KMS-11 (cell line): ENCODE measurements around the gene BMP6.

ENCODE experiments used
- H2AFZ ChIP-seq: fragments of 200-600 bp; sonication (generic); 2 replicates; pipeline ENCODE4 v1.6.1; 2016; ENCODE audit warnings: antibody characterized with exemption, mixed run types, low read depth
- H3K27ac ChIP-seq: fragments of 200-600 bp; sonication (generic); 2 replicates; pipeline ENCODE4 v1.6.1; 2016; ENCODE audit warnings: mild to moderate bottlenecking, mixed run types
- H3K27me3 ChIP-seq: fragments of 200-600 bp; sonication (generic); 2 replicates; pipeline ENCODE4 v1.6.1; 2017; ENCODE audit warnings: mild to moderate bottlenecking, low read depth, mixed run types, moderate library complexity; ENCODE audit not compliant: insufficient read depth
- H3K36me3 ChIP-seq: fragments of 200-600 bp; sonication (generic); 2 replicates; pipeline ENCODE4 v1.6.1; 2017; ENCODE audit warnings: mild to moderate bottlenecking, mixed run types; ENCODE audit not compliant: insufficient read depth
- H3K4me1 ChIP-seq: fragments of 200-600 bp; sonication (generic); 2 replicates; pipeline ENCODE4 v1.6.1; 2016; ENCODE audit warnings: mild to moderate bottlenecking, low read depth, mixed run types; ENCODE audit not compliant: poor library complexity, severe bottlenecking
- H3K4me2 ChIP-seq: fragments of 200-600 bp; sonication (generic); 2 replicates; pipeline ENCODE4 v1.7.0; 2016; ENCODE audit warnings: mild to moderate bottlenecking, mixed run types
- H3K4me3 ChIP-seq: fragments of 200-600 bp; sonication (generic); IDR thresholded peaks from 2 replicates; pipeline ENCODE4 v1.6.1; 2017; ENCODE audit warnings: low read depth, low read length, mixed read lengths; ENCODE audit not compliant: insufficient read depth
- H3K79me2 ChIP-seq: fragments of 200-600 bp; sonication (generic); 2 replicates; pipeline ENCODE4 v1.6.1; 2016; ENCODE audit warnings: low read depth, mixed run types; ENCODE audit not compliant: insufficient read depth
- H3K9ac ChIP-seq: fragments of 200-600 bp; sonication (generic); 2 replicates; pipeline ENCODE4 v1.6.1; 2016; ENCODE audit warnings: mild to moderate bottlenecking, mixed run types
- H4K20me1 ChIP-seq: fragments of 200-600 bp; sonication (generic); 2 replicates; pipeline ENCODE4 v1.6.1; 2016; ENCODE audit warnings: mild to moderate bottlenecking, mixed run types; ENCODE audit not compliant: insufficient read depth
- TF ChIP-seq, protein P1 (sequence below): fragments of 200-600 bp; sonication (generic); conservative IDR thresholded peaks from 2 replicates; pipeline ENCODE4 v1.6.1; 2017; ENCODE audit warnings: low read depth, mild to moderate bottlenecking, antibody characterized with exemption, low read length, moderate library complexity, mixed read lengths

BMP6 gene

GRCh38 chr6:7696061-7696460 lies 29.8 kb upstream of the BMP6 start:
- Histone ChIP-seq H3K4me1 (no peaks in the 10 kb centered on the region), H4K20me1 (no peaks in the 10 kb centered on the region), H3K27ac (no peak overlapping the region), H3K79me2 (no peaks in the 10 kb centered on the region), H3K27me3 (no peaks in the 10 kb centered on the region), H3K4me3 (no peak overlapping the region), H3K9ac (no peak overlapping the region), H3K4me2 (no peak overlapping the region), H3K36me3 (no peaks in the 10 kb centered on the region), H2AFZ (no peak overlapping the region)
- TF ChIP-seq, protein P1, sequence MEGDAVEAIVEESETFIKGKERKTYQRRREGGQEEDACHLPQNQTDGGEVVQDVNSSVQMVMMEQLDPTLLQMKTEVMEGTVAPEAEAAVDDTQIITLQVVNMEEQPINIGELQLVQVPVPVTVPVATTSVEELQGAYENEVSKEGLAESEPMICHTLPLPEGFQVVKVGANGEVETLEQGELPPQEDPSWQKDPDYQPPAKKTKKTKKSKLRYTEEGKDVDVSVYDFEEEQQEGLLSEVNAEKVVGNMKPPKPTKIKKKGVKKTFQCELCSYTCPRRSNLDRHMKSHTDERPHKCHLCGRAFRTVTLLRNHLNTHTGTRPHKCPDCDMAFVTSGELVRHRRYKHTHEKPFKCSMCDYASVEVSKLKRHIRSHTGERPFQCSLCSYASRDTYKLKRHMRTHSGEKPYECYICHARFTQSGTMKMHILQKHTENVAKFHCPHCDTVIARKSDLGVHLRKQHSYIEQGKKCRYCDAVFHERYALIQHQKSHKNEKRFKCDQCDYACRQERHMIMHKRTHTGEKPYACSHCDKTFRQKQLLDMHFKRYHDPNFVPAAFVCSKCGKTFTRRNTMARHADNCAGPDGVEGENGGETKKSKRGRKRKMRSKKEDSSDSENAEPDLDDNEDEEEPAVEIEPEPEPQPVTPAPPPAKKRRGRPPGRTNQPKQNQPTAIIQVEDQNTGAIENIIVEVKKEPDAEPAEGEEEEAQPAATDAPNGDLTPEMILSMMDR, result no peak

DNA sequence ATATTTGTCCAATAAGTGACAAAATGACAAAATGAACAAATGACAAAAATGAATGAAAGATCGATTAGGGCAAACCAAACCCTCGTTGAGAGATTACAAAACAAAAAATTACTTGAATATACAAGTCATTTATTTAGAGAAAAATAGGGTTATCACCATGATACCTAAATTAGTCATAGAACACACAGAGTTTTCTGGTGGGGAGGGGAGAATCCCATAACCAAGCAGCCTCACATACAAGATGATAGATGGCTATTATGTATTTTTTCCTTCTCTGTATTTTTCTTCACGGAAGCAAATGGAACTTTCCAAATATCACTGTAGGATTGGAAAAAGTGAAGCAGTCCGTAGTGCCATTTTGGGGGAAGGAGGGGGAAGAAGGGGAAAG lies 28.5 kb upstream of the BMP6 start:
- H3K27ac ChIP-seq, result no peak overlapping the region
- H3K9ac ChIP-seq, result no peak overlapping the region
- no peak overlapping the region for H3K4me2 ChIP-seq
- no peaks in the 10 kb centered on the region for H3K79me2 ChIP-seq
- no peak overlapping the region for H2AFZ ChIP-seq
- no peaks in the 10 kb centered on the region for H4K20me1 ChIP-seq
- no peaks in the 10 kb centered on the region for H3K27me3 ChIP-seq
- H3K4me1 ChIP-seq, result no peaks in the 10 kb centered on the region
- no peaks in the 10 kb centered on the region for H3K36me3 ChIP-seq
- TF ChIP-seq, protein P1, result no peak
- H3K4me3 ChIP-seq, result no peak overlapping the region

DNA sequence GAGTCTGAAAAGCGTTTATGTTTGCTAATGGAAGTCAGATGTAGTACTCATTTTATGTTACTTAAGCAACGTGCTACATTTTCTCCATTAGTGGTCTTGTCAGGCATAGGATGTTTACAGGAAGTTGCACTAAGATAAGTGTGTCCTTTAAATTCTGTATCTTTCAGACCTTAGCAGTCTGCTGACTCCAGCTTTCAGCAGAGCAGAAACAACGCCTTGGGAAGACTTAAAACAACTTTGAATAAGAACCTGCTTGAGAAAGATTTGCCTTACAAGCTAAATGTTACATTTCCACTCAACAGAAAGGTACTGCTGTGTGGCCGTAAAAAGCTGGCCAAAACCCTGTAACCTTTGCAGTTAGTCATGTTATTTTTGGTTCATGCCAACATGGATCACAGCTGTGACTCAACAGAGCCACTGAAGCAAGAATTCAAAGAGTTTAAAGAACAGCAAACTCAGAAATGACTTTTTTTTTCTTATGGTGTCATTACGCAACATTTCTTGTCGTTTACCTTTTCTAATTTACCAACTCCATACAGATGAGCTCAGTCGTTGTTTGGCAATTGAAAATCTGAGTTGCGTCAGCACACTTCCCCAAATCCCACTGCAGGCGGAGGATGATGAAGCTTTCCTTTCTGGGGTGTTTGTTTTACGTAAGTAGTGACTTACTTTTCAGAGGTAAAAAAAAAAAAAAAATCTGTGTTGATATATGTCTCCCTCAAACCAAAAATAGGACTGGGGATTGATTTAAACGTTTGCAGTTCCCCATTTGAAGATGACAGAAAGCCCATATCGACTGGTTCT lies 27.9 kb upstream of the BMP6 start:
- no peaks in the 10 kb centered on the region for H3K36me3 ChIP-seq
- no peaks in the 10 kb centered on the region for H4K20me1 ChIP-seq
- no peaks in the 10 kb centered on the region for H3K4me1 ChIP-seq
- H3K79me2 ChIP-seq, result no peaks in the 10 kb centered on the region
- no peak overlapping the region for H3K9ac ChIP-seq
- H3K4me3 ChIP-seq, result no peak overlapping the region
- no peaks in the 10 kb centered on the region for H3K27me3 ChIP-seq
- H3K27ac ChIP-seq, result no peak overlapping the region
- no peak overlapping the region for H2AFZ ChIP-seq
- no peak overlapping the region for H3K4me2 ChIP-seq
- TF ChIP-seq, protein P1, result no peak

DNA sequence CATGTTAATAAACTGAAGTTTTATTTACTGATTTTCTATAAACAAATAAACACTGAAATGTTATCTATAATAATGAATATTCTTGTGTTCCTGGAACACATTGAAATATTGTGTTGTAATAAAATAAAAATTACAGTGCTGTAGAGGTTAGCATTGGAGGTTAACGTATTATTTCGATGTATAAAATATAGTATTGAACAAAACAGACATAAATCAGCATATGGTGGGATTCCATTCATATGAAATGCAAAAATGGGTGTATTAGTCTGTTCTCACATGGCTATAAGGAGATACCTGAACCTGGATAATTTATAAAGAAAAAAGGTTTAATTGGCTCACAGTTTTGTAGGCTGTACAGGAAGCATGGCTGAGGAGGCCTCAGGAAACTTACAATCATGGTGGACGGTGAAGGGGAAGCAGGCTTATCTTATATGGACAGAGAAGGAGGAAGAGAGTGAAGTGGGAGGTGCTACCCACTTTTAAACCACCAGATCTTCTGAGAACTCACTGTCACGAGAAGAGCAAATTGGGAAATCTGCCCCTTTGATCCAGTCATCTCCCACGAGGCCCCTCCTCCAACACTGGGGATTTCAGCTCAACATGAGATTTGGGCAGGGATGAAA lies 24.6 kb upstream of the BMP6 start:
- no peak overlapping the region for H3K4me3 ChIP-seq
- no peaks in the 10 kb centered on the region for H4K20me1 ChIP-seq
- H3K79me2 ChIP-seq, result no peaks in the 10 kb centered on the region
- no peaks in the 10 kb centered on the region for H3K4me1 ChIP-seq
- TF ChIP-seq, protein P1, result no peak
- no peak overlapping the region for H3K9ac ChIP-seq
- H3K36me3 ChIP-seq, result no peaks in the 10 kb centered on the region
- no peak overlapping the region for H3K27ac ChIP-seq
- H2AFZ ChIP-seq, result no peak overlapping the region
- H3K4me2 ChIP-seq, result no peak overlapping the region
- H3K27me3 ChIP-seq, result no peaks in the 10 kb centered on the region
